Activated B cell treated with CpG ODN at 0.5 μM for 24 hours (primary cell): ENCODE results near the gene AVPI1. TPM values are rescaled to one million over a fixed set of nuclear protein-coding genes. Genes with fewer than 3 reads are reported as not detected.

Experiments used
- ATAC-seq: fragments of 200-7000 bp; cut with Tn5 transposase; one replicate; pipeline ENCODE4 v1.10.0; 2021; ENCODE audit warnings: low read depth, mild to moderate bottlenecking, moderate library complexity
- CTCF ChIA-PET: fragments of 350-600 bp; sonication (Branson Sonifier 250); formaldehyde crosslinking; loops from one replicate; lab custom pipeline; 2021; ENCODE audit warnings: antibody characterized with exemption; lab: Charles Lee
- POLR2A ChIA-PET: fragments of 350-600 bp; sonication (Branson Sonifier 250); formaldehyde crosslinking; loops from one replicate; lab custom pipeline; 2021; ENCODE audit warnings: antibody characterized with exemption; lab: Charles Lee
- DNase-seq: peaks from one replicate; pipeline ENCODE4 v3.0.0; 2022
- H3K27ac Mint-ChIP-seq: one replicate; pipeline ENCODE4 v1.8.0; 2020; ENCODE audit warnings: mixed read lengths
- H3K27me3 Mint-ChIP-seq: one replicate; pipeline ENCODE4 v1.8.0; 2021; ENCODE audit warnings: mixed read lengths
- H3K36me3 Mint-ChIP-seq: one replicate; pipeline ENCODE4 v1.8.0; 2021; ENCODE audit warnings: low read depth, mixed read lengths
- H3K4me1 Mint-ChIP-seq: one replicate; pipeline ENCODE4 v1.8.0; 2021; ENCODE audit warnings: mixed read lengths
- H3K4me3 Mint-ChIP-seq: one replicate; pipeline ENCODE4 v1.8.0; 2020; ENCODE audit warnings: mild to moderate bottlenecking, mixed read lengths
- H3K9me3 Mint-ChIP-seq: one replicate; pipeline ENCODE4 v1.8.0; 2020; ENCODE audit warnings: mixed read lengths
- intact Hi-C: fragments of 100-400 bp; cut with micrococcal nuclease; formaldehyde crosslinking; loops from one replicate; pipeline ENCODE4 v1.15.1; 2024
- total RNA-seq: library from RNA; stranded (reverse); gene quantifications from 2 replicates; pipeline ENCODE4 v1.2.3, GENCODE V29; 2022
- TF ChIP-seq, protein P1 (sequence below): fragments of 200-600 bp; IDR thresholded peaks from one replicate; pipeline ENCODE4 v1.8.0; 2022; ENCODE audit warnings: antibody characterized with exemption, mild to moderate bottlenecking

The AVPI1 gene
- total RNA-seq, 1 donor from 2014 or later = 0.51 TPM

DNA sequence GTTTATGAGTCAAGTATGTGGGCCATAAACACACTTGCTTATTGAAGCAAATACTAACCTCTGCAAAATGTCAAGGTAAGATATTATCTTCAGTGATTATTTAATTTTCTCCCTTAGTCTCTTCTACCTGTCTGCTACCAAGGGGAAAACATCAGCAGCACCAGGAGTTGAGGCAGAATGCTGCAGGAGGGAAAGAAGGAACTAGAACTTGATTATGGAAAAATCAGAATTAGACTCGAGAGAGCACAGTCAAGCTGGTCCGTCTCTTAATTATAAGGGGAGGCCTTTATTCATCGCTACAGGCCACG, 45.0 kb upstream of the AVPI1 start:
- ChIA-PET CTCF (interaction anchor here (0.6 to 6.2 kb wide), 9 partner anchors 20 to 1547 kb away, joined by 3 to 86 read pairs (median 9); partner anchors contain the start of gene AVPI1), POLR2A (interaction anchor here (0.9 kb wide), 1 partner anchor 18 kb away, joined by 3 read pairs; the partner anchor contains the start of gene MARVELD1)
- Mint-ChIP-seq H3K36me3 (peaks cover 3% of the 10 kb centered on the region), H3K4me1 (peaks cover 10% of the 10 kb centered on the region), H3K27me3 (peaks cover 8% of the 10 kb centered on the region), H3K27ac (no peak overlapping the region), H3K4me3 (no peak overlapping the region), H3K9me3 (no peaks in the 10 kb centered on the region)
- ATAC-seq = no peak
- DNase-seq = no peak
- TF ChIP-seq, protein P1, sequence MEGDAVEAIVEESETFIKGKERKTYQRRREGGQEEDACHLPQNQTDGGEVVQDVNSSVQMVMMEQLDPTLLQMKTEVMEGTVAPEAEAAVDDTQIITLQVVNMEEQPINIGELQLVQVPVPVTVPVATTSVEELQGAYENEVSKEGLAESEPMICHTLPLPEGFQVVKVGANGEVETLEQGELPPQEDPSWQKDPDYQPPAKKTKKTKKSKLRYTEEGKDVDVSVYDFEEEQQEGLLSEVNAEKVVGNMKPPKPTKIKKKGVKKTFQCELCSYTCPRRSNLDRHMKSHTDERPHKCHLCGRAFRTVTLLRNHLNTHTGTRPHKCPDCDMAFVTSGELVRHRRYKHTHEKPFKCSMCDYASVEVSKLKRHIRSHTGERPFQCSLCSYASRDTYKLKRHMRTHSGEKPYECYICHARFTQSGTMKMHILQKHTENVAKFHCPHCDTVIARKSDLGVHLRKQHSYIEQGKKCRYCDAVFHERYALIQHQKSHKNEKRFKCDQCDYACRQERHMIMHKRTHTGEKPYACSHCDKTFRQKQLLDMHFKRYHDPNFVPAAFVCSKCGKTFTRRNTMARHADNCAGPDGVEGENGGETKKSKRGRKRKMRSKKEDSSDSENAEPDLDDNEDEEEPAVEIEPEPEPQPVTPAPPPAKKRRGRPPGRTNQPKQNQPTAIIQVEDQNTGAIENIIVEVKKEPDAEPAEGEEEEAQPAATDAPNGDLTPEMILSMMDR = no peak
- intact Hi-C loops = loop anchor here (10.0 kb wide), 1 partner anchor 237 kb away; the partner anchor contains the start of genes MMS19 and UBTD1

GRCh38 chr10:97731346-97732051, 44.5 kb upstream of the AVPI1 start:
- peaks cover 5% of the 10 kb centered on the region for H3K4me1 Mint-ChIP-seq
- H3K27ac Mint-ChIP-seq = no peak overlapping the region
- intact Hi-C loops = loop anchor here (1.0 to 10.0 kb wide), 7 partner anchors 17 to 324 kb away; partner anchors contain the start of genes ANKRD2, MMS19 and UBTD1
- no peaks in the 10 kb centered on the region for H3K36me3 Mint-ChIP-seq
- ATAC-seq = peak; percentile 75
- DNase-seq = no peak
- ChIA-PET POLR2A (interaction anchor here (0.9 kb wide), 1 partner anchor 18 kb away, joined by 3 read pairs; the partner anchor contains the start of gene MARVELD1), CTCF (interaction anchor here (0.6 to 6.2 kb wide), 14 partner anchors 15 to 1548 kb away, joined by 3 to 86 read pairs (median 4); partner anchors contain the start of genes AVPI1 and MARVELD1)
- no peak overlapping the region for H3K4me3 Mint-ChIP-seq
- TF ChIP-seq, protein P1 = no peak
- H3K9me3 Mint-ChIP-seq = no peaks in the 10 kb centered on the region
- peaks cover 8% of the 10 kb centered on the region for H3K27me3 Mint-ChIP-seq

DNA sequence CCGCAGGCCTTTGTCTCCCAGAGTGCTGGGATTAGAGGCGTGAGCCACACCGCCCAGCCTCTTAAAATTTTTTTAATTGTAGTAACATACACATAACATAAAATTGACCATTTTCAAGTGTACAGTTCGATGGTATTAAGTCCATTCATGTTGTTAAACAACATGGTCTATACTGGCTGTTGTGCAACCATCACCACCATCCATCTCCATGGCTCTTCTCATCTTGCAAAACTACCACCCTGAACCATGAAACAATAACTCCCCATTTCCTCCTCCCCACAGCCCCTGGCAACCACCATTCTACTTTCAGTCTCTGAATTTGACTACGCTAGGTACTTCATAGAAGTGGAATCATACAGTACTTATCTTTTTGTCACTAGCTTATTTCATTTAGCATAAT, 42.0 kb upstream of the AVPI1 start:
- ChIA-PET CTCF (interaction anchor here (5.4 to 6.2 kb wide), 2 partner anchors 26 to 52 kb away, joined by 40 to 86 read pairs; no protein-coding TSS in a partner anchor), POLR2A (interaction anchor here (0.7 kb wide), 1 partner anchor 50 kb away, joined by 3 read pairs; no protein-coding TSS in a partner anchor)
- intact Hi-C loops = no loop called here
- DNase-seq (no peak), ATAC-seq (no peak)
- H3K4me1 Mint-ChIP-seq = no peaks in the 10 kb centered on the region
- H3K27ac Mint-ChIP-seq = no peak overlapping the region
- peaks cover 13% of the 10 kb centered on the region for H3K27me3 Mint-ChIP-seq
- H3K36me3 Mint-ChIP-seq = no peaks in the 10 kb centered on the region
- TF ChIP-seq, protein P1 = no peak
- H3K4me3 Mint-ChIP-seq = no peak overlapping the region
- no peaks in the 10 kb centered on the region for H3K9me3 Mint-ChIP-seq

- TF ChIP-seq, protein P1 = no peak
- no peak for DNase-seq
- intact Hi-C loops = no loop called here
- H3K9me3 Mint-ChIP-seq = no peaks in the 10 kb centered on the region
- H3K27ac Mint-ChIP-seq = no peak overlapping the region
- H3K36me3 Mint-ChIP-seq = no peaks in the 10 kb centered on the region
- no peaks in the 10 kb centered on the region for H3K4me1 Mint-ChIP-seq
- no peak overlapping the region for H3K4me3 Mint-ChIP-seq
- no peak for ATAC-seq
- peaks cover 15% of the 10 kb centered on the region for H3K27me3 Mint-ChIP-seq
- POLR2A ChIA-PET = interaction anchor here (1.0 kb wide), 1 partner anchor 10 kb away, joined by 3 read pairs; the partner anchor contains the start of gene ZFYVE27
- CTCF ChIA-PET = interaction anchor here (0.8 to 1.3 kb wide), 5 partner anchors 17 to 51 kb away, joined by 3 to 5 read pairs (median 3); no protein-coding TSS in a partner anchor
Observed at GRCh38 chr10:97726636-97727178, 39.7 kb upstream of the AVPI1 start.
